ENCODE data around the gene VEZT. TPM values are rescaled to one million over a fixed set of nuclear protein-coding genes. Genes with fewer than 3 reads are reported as not detected.

Gene VEZT
- total and polyA plus RNA-seq, 9 of the 15 experiments (the other 6 are each of a cell fraction or from before 2014, with no cell fraction given) = 16.1 to 61.5 (median 32.6) TPM

- TF ChIP-seq ZBTB49 (CRISPR knock-in tag; IDR thresholded peaks at IDR 0.05; ENCODE audit: borderline replicate concordance) (no peak), ZNF316 (IDR thresholded peaks at IDR 0.05) (peak; percentile 98), KDM1A (IDR thresholded peaks at IDR 0.05) (no peak), CBFB (CRISPR knock-in tag; IDR thresholded peaks at IDR 0.05) (no peak), SNRNP70 (optimal IDR thresholded peaks at IDR 0.05; ENCODE audit: low read depth, low read length) (no peak), TBP (optimal IDR thresholded peaks at IDR 0.05; ENCODE audit: low read depth, low read length) (no peak), BCLAF1 (IDR thresholded peaks at IDR 0.05; ENCODE audit: borderline replicate concordance in 1 of 2, control insufficient read depth in 1 of 2, low read depth in 2 of 2, low read length in 1 of 2) (no peak), CHAMP1 (IDR thresholded peaks at IDR 0.05) (no peak), SMARCC2 (IDR thresholded peaks at IDR 0.05; ENCODE audit: low read depth) (peak; percentile 50; the same call in 1 of the 2 replicates), CBFA2T3 (IDR thresholded peaks at IDR 0.05) (peak; percentile 74), ZBTB5 (IDR thresholded peaks at IDR 0.05) (no peak), HDAC3 (IDR thresholded peaks at IDR 0.05; ENCODE audit: borderline replicate concordance, partially characterized antibody) (no peak), MYC (IDR thresholded peaks at IDR 0.05; ENCODE audit: low read depth, low read length) (0 out of 2 replicates have a peak, but pooled peaks have one; percentile 31), MYC (CRISPR knock-in tag; IDR thresholded peaks at IDR 0.05; ENCODE audit: borderline replicate concordance, low read depth) (no peak), HNRNPL (IDR thresholded peaks at IDR 0.05; ENCODE audit: low read depth, low read length) (no peak), TAF15 (IDR thresholded peaks at IDR 0.05; ENCODE audit: low read depth, low read length) (no peak), SETDB1 (IDR thresholded peaks at IDR 0.05; ENCODE audit: low read length) (no peak), SMARCA4 (IDR thresholded peaks at IDR 0.05) (peak; percentile 88), FOXA1 (IDR thresholded peaks at IDR 0.05; ENCODE audit: borderline replicate concordance) (no peak), ZNF766 (CRISPR knock-in tag; conservative IDR thresholded peaks at IDR 0.05) (0 out of 2 replicates have a peak, but pooled peaks have one; percentile 39)
Measured at GRCh38 chr12:95182868-95183415, 34.7 kb upstream of the VEZT start (continued).

All from K562 (cell line).